Trophoblast cell (in vitro differentiated cells and primary cell): ENCODE measurements around the gene DSG2.

Experiments
- DNase-seq, 2 donors: peaks; one replicate each; pipeline ENCODE4 v3.0.0-alpha.2; 2016
- H2AFZ ChIP-seq: 2 replicates; pipeline ENCODE4 v1.6.1; 2013; ENCODE audit warnings: low read length, moderate library complexity, mild to moderate bottlenecking; ENCODE audit not compliant: insufficient read depth, poor library complexity
- H2AK5ac ChIP-seq: 2 replicates; pipeline ENCODE4 v1.6.1; 2013; ENCODE audit warnings: mild to moderate bottlenecking, low read length
- H2BK120ac ChIP-seq: 2 replicates; pipeline ENCODE4 v1.6.1; 2013; ENCODE audit warnings: low read length, mild to moderate bottlenecking, moderate library complexity; ENCODE audit not compliant: insufficient read depth, poor library complexity
- H2BK12ac ChIP-seq: 2 replicates; pipeline ENCODE4 v1.6.1; 2013; ENCODE audit warnings: mild to moderate bottlenecking, low read length, moderate library complexity
- H2BK5ac ChIP-seq: 2 replicates; pipeline ENCODE4 v1.6.1; 2013; ENCODE audit warnings: low read length, low read depth, moderate library complexity, mild to moderate bottlenecking; ENCODE audit not compliant: poor library complexity
- H3K14ac ChIP-seq: 2 replicates; pipeline ENCODE4 v1.6.1; 2013; ENCODE audit warnings: mild to moderate bottlenecking, low read length
- H3K18ac ChIP-seq: 2 replicates; pipeline ENCODE4 v1.6.1; 2013; ENCODE audit warnings: mild to moderate bottlenecking, low read length
- H3K23ac ChIP-seq: 2 replicates; pipeline ENCODE4 v1.6.1; 2013; ENCODE audit warnings: low read length
- H3K27ac ChIP-seq: 2 replicates; pipeline ENCODE4 v1.5.1; 2013; ENCODE audit warnings: low read depth, mild to moderate bottlenecking, inconsistent platforms, low read length, moderate library complexity
- H3K27me3 ChIP-seq: 2 replicates; pipeline ENCODE4 v1.6.1; 2013; ENCODE audit warnings: inconsistent platforms, mild to moderate bottlenecking, low read length, moderate library complexity; ENCODE audit not compliant: insufficient read depth
- H3K36me3 ChIP-seq, 2 experiments: 1 replicate in 1 of 2; 2 replicates in 1 of 2; pipeline ENCODE4 v1.6.1; 2013; ENCODE audit warnings: low read length in 2 of 2, mild to moderate bottlenecking in 2 of 2, moderate library complexity in 1 of 2; ENCODE audit not compliant: insufficient read depth in 2 of 2, control insufficient read depth in 1 of 2
- H3K4ac ChIP-seq: 2 replicates; pipeline ENCODE4 v1.6.1; 2013; ENCODE audit warnings: low read depth, mild to moderate bottlenecking, low read length, moderate library complexity
- H3K4me1 ChIP-seq, 2 experiments: 1 replicate in 1 of 2; 2 replicates in 1 of 2; pipeline ENCODE4 v1.6.1; 2013; ENCODE audit warnings: low read length in 2 of 2, mild to moderate bottlenecking in 2 of 2, moderate library complexity in 1 of 2; ENCODE audit not compliant: insufficient read depth in 2 of 2, control insufficient read depth in 1 of 2
- H3K4me2 ChIP-seq: 2 replicates; pipeline ENCODE4 v1.6.1; 2013; ENCODE audit warnings: inconsistent platforms, mild to moderate bottlenecking, low read length, moderate library complexity
- H3K4me3 ChIP-seq: 2 replicates; pipeline ENCODE4 v1.5.1; 2013; ENCODE audit warnings: mild to moderate bottlenecking, low read depth, low read length, inconsistent platforms
- H3K79me1 ChIP-seq: one replicate; pipeline ENCODE4 v1.6.1; 2013; ENCODE audit warnings: low read length
- H3K79me2 ChIP-seq: 2 replicates; pipeline ENCODE4 v1.6.1; 2013; ENCODE audit warnings: low read length, mild to moderate bottlenecking; ENCODE audit not compliant: control insufficient read depth, insufficient read depth, poor library complexity
- H3K9ac ChIP-seq: 2 replicates; pipeline ENCODE4 v1.6.1; 2013; ENCODE audit warnings: mild to moderate bottlenecking, low read length
- H3K9me3 ChIP-seq: 2 replicates; pipeline ENCODE4 v1.6.1; 2013; ENCODE audit warnings: low read depth, mild to moderate bottlenecking, control low read depth, inconsistent platforms, low read length; ENCODE audit not compliant: insufficient read depth
- H4K12ac ChIP-seq: 2 replicates; pipeline ENCODE4 v1.6.1; 2013; ENCODE audit warnings: low read depth, mild to moderate bottlenecking, low read length, moderate library complexity
- H4K8ac ChIP-seq: 2 replicates; pipeline ENCODE4 v1.6.1; 2013; ENCODE audit warnings: low read depth, mild to moderate bottlenecking, low read length, moderate library complexity
- H4K91ac ChIP-seq: one replicate; pipeline ENCODE4 v1.6.1; 2013; ENCODE audit warnings: low read depth, mild to moderate bottlenecking, low read length, moderate library complexity
- WGBS: extraction: QIAGEN DNeasy Blood & Tissue Kit; methylation state at CpG from one replicate; pipeline ENCODE4 v1.1.7; 2013; ENCODE audit warnings: missing lambda C conversion rate; ENCODE audit not compliant: insufficient read length, insufficient coverage; ENCODE audit errors: extremely low coverage; 5-methylcytosine and 5-hydroxymethylcytosine counted together

The DSG2 gene

DNA sequence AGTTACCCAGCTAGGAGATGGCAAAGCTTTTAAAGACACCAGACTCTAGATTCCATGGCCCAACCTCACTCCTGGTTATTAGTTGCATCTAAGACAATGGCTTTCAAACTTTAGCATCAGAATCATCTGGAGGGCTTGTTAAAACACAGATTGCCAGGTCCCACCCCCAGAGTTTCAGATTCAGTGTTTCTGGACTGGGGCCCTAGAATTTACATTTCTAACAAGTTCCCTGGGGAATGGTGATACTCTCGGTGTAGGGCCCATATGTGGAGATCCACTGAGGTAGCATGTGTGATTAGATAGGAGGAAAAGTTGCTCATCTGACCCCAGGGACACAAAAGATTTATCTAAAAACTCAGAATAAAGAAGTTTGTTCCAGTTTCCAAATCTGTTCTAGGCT is 79.2 kb downstream of the DSG2 start:
- Histone ChIP-seq H3K4me3 (no peak overlapping the region), H3K4me1 (peaks cover 3 to 4% of the 10 kb centered on the region in 2 experiments), H4K12ac (no peak overlapping the region), H3K79me1 (no peaks in the 10 kb centered on the region), H3K4me2 (no peak overlapping the region), H3K23ac (no peak overlapping the region), H2BK5ac (no peak overlapping the region), H2BK12ac (no peak overlapping the region), H3K4ac (no peak overlapping the region), H2AK5ac (no peak overlapping the region), H4K91ac (no peak overlapping the region), H3K27ac (no peak overlapping the region), H3K27me3 (no peaks in the 10 kb centered on the region), H3K9ac (no peak overlapping the region), H2BK120ac (no peak overlapping the region), H3K9me3 (no peaks in the 10 kb centered on the region), H4K8ac (no peak overlapping the region), H3K14ac (no peak overlapping the region), H3K36me3 (no peaks in the 10 kb centered on the region), H3K18ac (no peak overlapping the region), H2AFZ (no peak overlapping the region), H3K79me2 (no peaks in the 10 kb centered on the region)
- no peak for DNase-seq
- WGBS = no CpG with 5 or more reads among the region's 1 CpG

- Histone ChIP-seq H3K79me2 (no peaks in the 10 kb centered on the region), H3K14ac (no peak overlapping the region), H3K4me3 (no peak overlapping the region), H3K23ac (no peak overlapping the region), H2BK12ac (no peak overlapping the region), H3K27ac (no peak overlapping the region), H3K79me1 (no peaks in the 10 kb centered on the region), H3K4me1 (peaks cover 3 to 4% of the 10 kb centered on the region in 2 experiments), H3K9ac (no peak overlapping the region), H4K8ac (no peak overlapping the region), H3K36me3 (no peaks in the 10 kb centered on the region), H4K91ac (no peak overlapping the region), H2BK120ac (no peak overlapping the region), H3K18ac (no peak overlapping the region), H4K12ac (no peak overlapping the region), H2AFZ (no peak overlapping the region), H2AK5ac (no peak overlapping the region), H3K4me2 (no peak overlapping the region), H3K4ac (no peak overlapping the region), H3K27me3 (no peaks in the 10 kb centered on the region), H3K9me3 (no peaks in the 10 kb centered on the region), H2BK5ac (no peak overlapping the region)
- no peak for DNase-seq
- WGBS = no CpG with 5 or more reads among the region's 4 CpGs
These were observed 80.1 kb downstream of the DSG2 start for GRCh38 chr18:31578126-31578525.

GRCh38 chr18:31579375-31579774 is 81.4 kb downstream of the DSG2 start:
- no peak for DNase-seq
- Histone ChIP-seq H3K23ac (no peak overlapping the region), H3K4me1 (peaks cover 3 to 4% of the 10 kb centered on the region in 2 experiments), H3K18ac (no peak overlapping the region), H2BK120ac (no peak overlapping the region), H3K36me3 (no peaks in the 10 kb centered on the region), H3K9me3 (no peaks in the 10 kb centered on the region), H2BK12ac (no peak overlapping the region), H2AK5ac (no peak overlapping the region), H3K79me1 (no peaks in the 10 kb centered on the region), H3K79me2 (no peaks in the 10 kb centered on the region), H2BK5ac (no peak overlapping the region), H4K12ac (no peak overlapping the region), H3K14ac (no peak overlapping the region), H3K4me2 (no peak overlapping the region), H3K4ac (no peak overlapping the region), H3K27ac (no peak overlapping the region), H4K91ac (no peak overlapping the region), H3K9ac (no peak overlapping the region), H4K8ac (no peak overlapping the region), H2AFZ (no peak overlapping the region), H3K27me3 (no peaks in the 10 kb centered on the region), H3K4me3 (no peak overlapping the region)
- WGBS = no CpG with 5 or more reads among the region's 2 CpGs

GRCh38 chr18:31581498-31582197 is 83.7 kb downstream of the DSG2 start:
- Histone ChIP-seq H3K79me2 (no peaks in the 10 kb centered on the region), H3K9me3 (no peaks in the 10 kb centered on the region), H3K27ac (peak overlapping the region; percentile 23), H3K4ac (no peak overlapping the region), H4K12ac (no peak overlapping the region), H2BK12ac (no peak overlapping the region), H3K23ac (no peak overlapping the region), H2AFZ (no peak overlapping the region), H3K4me3 (no peak overlapping the region), H2BK5ac (peak overlapping the region; percentile 35), H3K36me3 (no peaks in the 10 kb centered on the region), H4K91ac (no peak overlapping the region), H3K18ac (no peak overlapping the region), H3K14ac (no peak overlapping the region), H2AK5ac (no peak overlapping the region), H3K9ac (no peak overlapping the region), H3K4me2 (no peak overlapping the region), H3K4me1 (peaks cover 3 to 4% of the 10 kb centered on the region in 2 experiments), H4K8ac (no peak overlapping the region), H3K27me3 (no peaks in the 10 kb centered on the region), H3K79me1 (peaks cover 2% of the 10 kb centered on the region), H2BK120ac (no peak overlapping the region)
- peak; percentile 58 to 76 for DNase-seq
- WGBS = no CpG with 5 or more reads among the region's 4 CpGs
